Parathyroid adenoma (tissue), 2 donors: ENCODE measurements around the gene STX7.

Experiments used
- H2AFZ ChIP-seq: fragments of 300-600 bp; sonication (generic); one replicate; pipeline ENCODE4 v1.7.0; 2017; ENCODE audit warnings: antibody characterized with exemption, mild to moderate bottlenecking
- H3K27ac ChIP-seq: fragments of 300-600 bp; sonication (generic); one replicate; pipeline ENCODE4 v1.7.0; 2017
- H3K27me3 ChIP-seq: fragments of 300-600 bp; sonication (generic); one replicate; pipeline ENCODE4 v1.7.0; 2017; ENCODE audit warnings: low read length; ENCODE audit not compliant: control insufficient read depth, insufficient read depth
- H3K36me3 ChIP-seq: fragments of 300-600 bp; sonication (generic); one replicate; pipeline ENCODE4 v1.7.0; 2017; ENCODE audit warnings: low read length; ENCODE audit not compliant: control insufficient read depth, insufficient read depth
- H3K4me1 ChIP-seq: fragments of 300-600 bp; sonication (generic); one replicate; pipeline ENCODE4 v1.7.0; 2017; ENCODE audit warnings: control low read depth
- H3K4me2 ChIP-seq: fragments of 300-600 bp; sonication (generic); one replicate; pipeline ENCODE4 v1.7.0; 2017; ENCODE audit warnings: low read length
- H3K4me3 ChIP-seq: fragments of 300-600 bp; sonication (generic); one replicate; pipeline ENCODE4 v1.7.0; 2017; ENCODE audit warnings: low read depth, low read length
- H3K79me2 ChIP-seq: fragments of 300-600 bp; sonication (generic); one replicate; pipeline ENCODE4 v1.7.0; 2017; ENCODE audit warnings: control low read depth
- H3K9ac ChIP-seq: fragments of 300-600 bp; sonication (generic); one replicate; pipeline ENCODE4 v1.7.0; 2017; ENCODE audit warnings: mild to moderate bottlenecking
- H3K9me3 ChIP-seq: fragments of 300-600 bp; sonication (generic); one replicate; pipeline ENCODE4 v1.7.0; 2017; ENCODE audit warnings: low read length; ENCODE audit not compliant: control insufficient read depth
- TF ChIP-seq, protein P1 (sequence below): fragments of 300-600 bp; sonication (generic); IDR thresholded peaks from one replicate; pipeline ENCODE4 v1.7.0; 2017; ENCODE audit warnings: antibody characterized with exemption, mild to moderate bottlenecking
- donor health status: primary hyperparathyroidism.

The STX7 gene

DNA sequence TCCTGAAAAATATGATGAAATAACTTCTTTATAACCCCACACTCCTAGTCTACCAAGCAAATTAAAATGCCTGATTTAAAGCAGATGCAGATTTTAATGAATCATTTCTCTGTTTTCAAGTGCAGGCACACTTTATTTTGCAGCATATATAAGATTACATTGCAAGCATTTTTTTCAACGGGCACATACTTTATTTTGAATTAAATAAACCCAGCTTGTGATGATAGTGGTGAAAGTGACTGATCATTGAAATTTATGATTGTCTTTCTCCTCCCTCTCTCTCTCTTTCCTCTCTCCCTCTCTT is 99.5 kb downstream of the STX7 start:
- Histone ChIP-seq H2AFZ (no peak overlapping the region), H3K27ac (no peak overlapping the region), H3K27me3 (no peaks in the 10 kb centered on the region), H3K4me1 (no peaks in the 10 kb centered on the region), H3K4me3 (no peak overlapping the region), H3K4me2 (no peak overlapping the region), H3K36me3 (no peaks in the 10 kb centered on the region), H3K9me3 (no peaks in the 10 kb centered on the region), H3K9ac (no peak overlapping the region), H3K79me2 (no peaks in the 10 kb centered on the region)
- TF ChIP-seq, protein P1, sequence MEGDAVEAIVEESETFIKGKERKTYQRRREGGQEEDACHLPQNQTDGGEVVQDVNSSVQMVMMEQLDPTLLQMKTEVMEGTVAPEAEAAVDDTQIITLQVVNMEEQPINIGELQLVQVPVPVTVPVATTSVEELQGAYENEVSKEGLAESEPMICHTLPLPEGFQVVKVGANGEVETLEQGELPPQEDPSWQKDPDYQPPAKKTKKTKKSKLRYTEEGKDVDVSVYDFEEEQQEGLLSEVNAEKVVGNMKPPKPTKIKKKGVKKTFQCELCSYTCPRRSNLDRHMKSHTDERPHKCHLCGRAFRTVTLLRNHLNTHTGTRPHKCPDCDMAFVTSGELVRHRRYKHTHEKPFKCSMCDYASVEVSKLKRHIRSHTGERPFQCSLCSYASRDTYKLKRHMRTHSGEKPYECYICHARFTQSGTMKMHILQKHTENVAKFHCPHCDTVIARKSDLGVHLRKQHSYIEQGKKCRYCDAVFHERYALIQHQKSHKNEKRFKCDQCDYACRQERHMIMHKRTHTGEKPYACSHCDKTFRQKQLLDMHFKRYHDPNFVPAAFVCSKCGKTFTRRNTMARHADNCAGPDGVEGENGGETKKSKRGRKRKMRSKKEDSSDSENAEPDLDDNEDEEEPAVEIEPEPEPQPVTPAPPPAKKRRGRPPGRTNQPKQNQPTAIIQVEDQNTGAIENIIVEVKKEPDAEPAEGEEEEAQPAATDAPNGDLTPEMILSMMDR: no peak

DNA sequence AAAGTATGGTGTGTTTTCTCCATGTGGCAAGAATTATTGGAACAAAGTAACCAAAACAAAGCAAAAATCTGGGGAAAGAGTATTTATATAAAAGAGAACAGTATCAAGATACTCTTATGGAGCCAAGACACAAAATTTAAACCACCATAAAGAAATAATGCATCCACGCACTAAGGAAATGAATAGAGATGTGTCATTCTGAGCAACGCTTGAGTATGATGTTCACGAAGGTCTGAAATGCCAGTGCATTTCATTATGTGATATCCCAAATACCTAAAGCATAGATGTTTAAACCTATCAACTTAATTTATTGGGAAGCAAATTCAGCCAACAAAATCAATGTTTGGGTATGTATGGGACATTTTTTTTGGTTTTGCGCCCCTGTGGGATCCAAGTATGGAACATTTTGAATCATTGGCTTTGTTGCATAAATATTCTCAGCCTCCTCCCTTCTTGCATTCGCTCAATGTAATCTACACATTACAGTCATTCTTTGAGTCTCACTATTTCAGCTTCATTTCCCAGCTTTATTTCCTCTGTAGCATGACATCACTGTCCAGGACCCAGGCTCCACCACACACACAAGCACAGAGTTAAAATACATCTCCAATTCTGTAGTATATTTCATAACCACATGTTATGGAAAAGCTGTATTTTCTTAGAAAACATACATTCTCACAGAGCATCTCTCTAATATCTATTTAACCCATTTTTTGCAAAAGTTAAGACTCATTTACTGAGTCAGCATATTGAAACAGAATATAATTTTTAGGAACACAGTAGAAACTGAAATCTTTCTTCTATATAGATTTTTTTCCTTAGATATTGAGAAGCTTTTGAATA is 100.0 kb downstream of the STX7 start:
- Histone ChIP-seq H3K79me2 (no peaks in the 10 kb centered on the region), H3K9me3 (no peaks in the 10 kb centered on the region), H3K27me3 (no peaks in the 10 kb centered on the region), H2AFZ (no peak overlapping the region), H3K27ac (no peak overlapping the region), H3K4me2 (no peak overlapping the region), H3K9ac (no peak overlapping the region), H3K4me1 (no peaks in the 10 kb centered on the region), H3K36me3 (no peaks in the 10 kb centered on the region), H3K4me3 (no peak overlapping the region)
- TF ChIP-seq, protein P1: no peak

DNA sequence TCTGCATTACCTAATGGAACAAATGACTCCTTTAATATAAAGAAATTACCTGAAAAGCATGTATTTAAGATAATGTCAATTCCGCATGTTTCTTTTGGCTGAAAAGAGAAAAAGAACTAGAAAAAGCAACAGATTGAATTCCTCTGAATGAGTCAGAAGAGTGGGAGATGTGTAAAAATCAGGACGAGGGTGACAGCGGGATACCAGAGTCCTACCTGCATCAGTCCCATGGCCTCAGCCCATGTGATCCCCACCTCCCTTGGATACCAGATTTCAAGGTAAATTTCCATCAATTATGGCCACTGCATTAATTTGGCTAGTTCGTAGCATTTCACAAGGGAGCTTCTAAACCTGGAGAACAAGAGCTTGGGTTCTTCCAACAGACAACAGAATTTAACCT is 101.6 kb downstream of the STX7 start:
- Histone ChIP-seq H3K9ac (no peak overlapping the region), H3K27me3 (no peaks in the 10 kb centered on the region), H3K4me2 (no peak overlapping the region), H3K9me3 (no peaks in the 10 kb centered on the region), H3K79me2 (no peaks in the 10 kb centered on the region), H3K36me3 (no peaks in the 10 kb centered on the region), H3K4me1 (no peaks in the 10 kb centered on the region), H3K4me3 (no peak overlapping the region), H3K27ac (no peak overlapping the region), H2AFZ (no peak overlapping the region)
- TF ChIP-seq, protein P1: no peak

GRCh38 chr6:132410830-132411229 is 102.1 kb downstream of the STX7 start:
- no peaks in the 10 kb centered on the region for H3K36me3 ChIP-seq
- H3K9ac ChIP-seq: no peak overlapping the region
- no peak overlapping the region for H3K4me2 ChIP-seq
- TF ChIP-seq, protein P1: no peak
- no peak overlapping the region for H3K4me3 ChIP-seq
- H2AFZ ChIP-seq: no peak overlapping the region
- no peaks in the 10 kb centered on the region for H3K4me1 ChIP-seq
- H3K79me2 ChIP-seq: no peaks in the 10 kb centered on the region
- H3K9me3 ChIP-seq: no peaks in the 10 kb centered on the region
- no peaks in the 10 kb centered on the region for H3K27me3 ChIP-seq
- H3K27ac ChIP-seq: no peak overlapping the region
